GM23338 (cell line): ENCODE data around the gene PARVG. TPM values are rescaled to one million over a fixed set of nuclear protein-coding genes. Genes with fewer than 3 reads are reported as not detected.

Experiments used
- ATAC-seq: fragments of 200-7000 bp; cut with Tn5 transposase; 3 replicates; pipeline ENCODE4 v1.9.1; 2020
- DNase-seq: peaks from one replicate; pipeline ENCODE4 v3.0.0-alpha.2; 2015; ENCODE audit warnings: low spot score
- H2AFZ ChIP-seq: fragments of 200-600 bp; sonication (generic); 2 replicates; pipeline ENCODE4 v1.8.0; 2016; ENCODE audit warnings: antibody characterized with exemption, mild to moderate bottlenecking, moderate library complexity
- H3F3A ChIP-seq: fragments of 200-600 bp; sonication (generic); replicated peaks from 2 replicates; pipeline ENCODE4 v1.8.0; 2017; ENCODE audit warnings: antibody characterized with exemption, mixed run types, low read depth
- H3K27ac ChIP-seq: fragments of 200-600 bp; sonication (generic); 2 replicates; pipeline ENCODE4 v1.6.1; 2016; ENCODE audit warnings: low read depth
- H3K27me3 ChIP-seq: fragments of 200-600 bp; sonication (generic); 2 replicates; pipeline ENCODE4 v1.8.0; 2016; ENCODE audit warnings: mild to moderate bottlenecking, mixed run types, moderate library complexity; ENCODE audit not compliant: insufficient read depth
- H3K36me3 ChIP-seq: fragments of 200-600 bp; sonication (generic); 2 replicates; pipeline ENCODE4 v1.8.0; 2016; ENCODE audit warnings: mild to moderate bottlenecking; ENCODE audit not compliant: insufficient read depth
- H3K4me1 ChIP-seq: fragments of 200-600 bp; sonication (generic); 2 replicates; pipeline ENCODE4 v1.8.0; 2016; ENCODE audit warnings: mild to moderate bottlenecking, moderate library complexity; ENCODE audit not compliant: insufficient read depth
- H3K4me2 ChIP-seq: fragments of 200-600 bp; sonication (generic); 2 replicates; pipeline ENCODE4 v1.7.1; 2017; ENCODE audit warnings: mixed run types
- H3K4me3 ChIP-seq: fragments of 200-600 bp; sonication (generic); 2 replicates; pipeline ENCODE4 v1.6.1; 2016; ENCODE audit warnings: mixed run types
- H3K79me2 ChIP-seq: fragments of 200-600 bp; sonication (generic); replicated peaks from 2 replicates; pipeline ENCODE4 v1.8.0; 2017; ENCODE audit warnings: mild to moderate bottlenecking; ENCODE audit not compliant: insufficient read depth
- H3K9me2 ChIP-seq: fragments of 200-600 bp; sonication (generic); 2 replicates; pipeline ENCODE4 v1.8.0; 2017; ENCODE audit not compliant: insufficient read depth
- H4K20me1 ChIP-seq: fragments of 200-600 bp; sonication (generic); replicated peaks from 2 replicates; pipeline ENCODE4 v1.8.0; 2017; ENCODE audit warnings: mild to moderate bottlenecking; ENCODE audit not compliant: insufficient read depth
- H3K27ac Mint-ChIP-seq: 2 replicates; pipeline ENCODE4 v1.8.0; 2020; ENCODE audit warnings: inconsistent platforms, mild to moderate bottlenecking, moderate library complexity, mixed read lengths
- H3K27me3 Mint-ChIP-seq: 3 replicates; pipeline ENCODE4 v1.8.0; 2022; ENCODE audit warnings: low read depth, mild to moderate bottlenecking, moderate library complexity, mixed read lengths, inconsistent platforms; ENCODE audit not compliant: insufficient read depth, poor library complexity
- H3K36me3 Mint-ChIP-seq: 3 replicates; pipeline ENCODE4 v1.8.0; 2021; ENCODE audit warnings: low read depth, mild to moderate bottlenecking, inconsistent platforms, moderate library complexity, mixed read lengths
- H3K4me1 Mint-ChIP-seq: 3 replicates; pipeline ENCODE4 v1.8.0; 2020; ENCODE audit warnings: mild to moderate bottlenecking, inconsistent platforms, mixed read lengths
- H3K4me3 Mint-ChIP-seq: 3 replicates; pipeline ENCODE4 v1.8.0; 2021; ENCODE audit warnings: moderate library complexity, mild to moderate bottlenecking, inconsistent platforms, mixed read lengths
- H3K9me3 Mint-ChIP-seq: 3 replicates; pipeline ENCODE4 v1.8.0; 2020; ENCODE audit warnings: moderate library complexity, mild to moderate bottlenecking, inconsistent platforms, mixed read lengths
- CREB1 ChIP-seq: fragments of 250-450 bp; sonication (Bioruptor Pico); IDR thresholded peaks from 2 replicates; pipeline ENCODE4 v1.5.0; 2020; ENCODE audit warnings: low read depth, mild to moderate bottlenecking, moderate library complexity
- CTCF ChIP-seq, 2 experiments: fragments of 200-600 bp in 1 of 2; sonication (generic) in 1 of 2; conservative IDR thresholded peaks; 2 replicates each; pipeline versions ENCODE4 v1.5.1 to v1.6.1; 2016 to 2017; ENCODE audit warnings: antibody characterized with exemption in 2 of 2, low read depth in 2 of 2, mild to moderate bottlenecking in 2 of 2, moderate library complexity in 1 of 2
- ETS1 ChIP-seq: IDR thresholded peaks from 2 replicates; pipeline ENCODE4 v1.6.1; 2016; ENCODE audit warnings: antibody characterized with exemption
- EZH2 ChIP-seq: fragments of 200-600 bp; sonication (generic); IDR thresholded peaks from one replicate; pipeline ENCODE4 v1.8.0; 2017; ENCODE audit warnings: antibody characterized with exemption, mild to moderate bottlenecking, low read depth; ENCODE audit not compliant: unreplicated experiment
- EZH2phosphoT487 ChIP-seq: fragments of 200-600 bp; sonication (generic); IDR thresholded peaks from one replicate; pipeline ENCODE4 v1.8.1; 2018; ENCODE audit warnings: antibody characterized with exemption; ENCODE audit not compliant: unreplicated experiment
- JUNB ChIP-seq: IDR thresholded peaks from one replicate; pipeline ENCODE4 v1.6.1; 2016; ENCODE audit warnings: antibody characterized with exemption; ENCODE audit not compliant: unreplicated experiment
- NANOG ChIP-seq: IDR thresholded peaks from 2 replicates; pipeline ENCODE4 v1.6.1; 2016; ENCODE audit warnings: antibody characterized with exemption, borderline replicate concordance
- POLR2AphosphoS5 ChIP-seq: IDR thresholded peaks from 2 replicates; pipeline ENCODE4 v1.6.1; 2016; ENCODE audit warnings: antibody characterized with exemption, low read depth
- STAT1 ChIP-seq: IDR thresholded peaks from one replicate; pipeline ENCODE4 v1.6.1; 2016; ENCODE audit warnings: antibody characterized with exemption; ENCODE audit not compliant: unreplicated experiment
- ZNF114 ChIP-seq: fragments of 250-450 bp; sonication (Bioruptor Pico); IDR thresholded peaks from 2 replicates; pipeline ENCODE4 v1.5.0; 2020; ENCODE audit warnings: mild to moderate bottlenecking, moderate library complexity
- ZNF331 ChIP-seq: fragments of 250-450 bp; sonication (Bioruptor Pico); IDR thresholded peaks from 2 replicates; pipeline ENCODE4 v1.5.0; 2020; ENCODE audit warnings: low read depth, mild to moderate bottlenecking, moderate library complexity
- polyA plus RNA-seq: library from polyadenylated mRNA; unstranded; fragments of >200 nt; fragmentation: Nextera tagmentation; extraction: Ambion mirVana; gene quantifications from 2 replicates; pipeline ENCODE4 v1.2.1, GENCODE V29; 2016
- total RNA-seq: library from RNA; depleted of rRNA; stranded (reverse); fragments of >200 nt; shearing (Covaris generic); gene quantifications from 2 replicates; pipeline ENCODE4 v1.2.3, GENCODE V29; 2014
- TF ChIP-seq, protein P1 (sequence below): IDR thresholded peaks from one replicate; pipeline ENCODE4 v1.6.1; 2018; ENCODE audit warnings: antibody characterized with exemption; ENCODE audit not compliant: unreplicated experiment

PARVG gene
- total and polyA plus RNA-seq, 2 experiments from 2014 or later = 0.14 to 0.31 TPM

DNA sequence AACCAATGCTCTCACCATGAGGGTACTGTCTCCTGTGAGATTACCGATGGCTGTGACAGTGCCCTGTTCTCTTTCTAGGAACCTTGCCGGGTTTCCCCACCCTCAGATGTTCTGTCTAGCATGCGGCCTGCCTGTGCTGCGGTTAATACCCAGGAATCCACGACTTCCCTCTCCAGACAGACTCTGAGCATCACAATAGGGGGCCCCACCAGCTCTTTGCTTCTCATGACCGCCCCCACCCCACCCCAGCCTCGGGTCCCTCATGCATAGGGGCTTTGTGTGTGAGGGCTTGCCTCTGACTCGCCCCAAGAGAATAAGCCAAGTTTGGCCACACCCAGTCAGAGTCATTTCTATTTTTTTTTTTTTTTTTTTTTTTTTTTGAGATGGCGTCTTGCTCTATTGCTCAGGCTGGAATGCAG, 10.3 kb downstream of the PARVG start:
- TF ChIP-seq EZH2 (no peak), ETS1 (no peak), CTCF (conservative IDR thresholded peaks at IDR 0.05; ENCODE audit: low read depth in 2 of 2) (no peak), STAT1 (no peak), CREB1 (no peak)

DNA sequence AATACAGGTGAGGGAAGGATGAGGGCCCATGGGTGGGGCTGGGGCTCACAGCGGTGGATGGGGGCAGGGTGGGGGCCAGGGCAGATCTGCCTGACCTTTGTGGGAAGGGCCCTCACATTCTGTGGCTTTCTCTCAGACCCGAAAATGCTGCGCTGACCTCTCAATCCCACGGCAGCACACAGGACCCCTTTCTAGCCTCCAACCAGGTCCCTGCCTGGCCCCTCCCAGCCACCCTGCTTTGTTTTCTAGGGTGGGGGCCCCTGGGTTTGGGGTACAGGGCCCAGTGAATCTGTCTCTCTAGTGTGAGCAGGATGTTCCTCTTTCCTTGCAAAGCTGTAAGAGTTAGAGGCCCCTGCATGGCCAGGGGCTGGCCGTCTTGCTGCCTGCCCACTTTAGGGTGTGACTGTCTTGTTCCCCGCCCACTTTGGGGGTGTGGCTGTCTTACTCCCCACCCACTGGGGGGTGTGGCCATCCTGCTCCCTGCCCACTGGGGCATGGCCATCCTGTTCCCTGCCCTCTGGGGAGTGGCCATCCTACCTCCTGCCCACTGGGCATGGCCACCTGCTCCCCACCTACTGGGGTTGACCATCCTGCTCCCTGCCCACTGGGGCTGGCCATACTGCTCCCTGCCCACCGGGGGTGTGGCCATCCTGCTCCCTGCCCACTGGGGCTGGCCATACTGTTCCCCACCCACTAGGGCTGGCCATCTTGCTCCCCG, 11.5 kb downstream of the PARVG start:
- no peak overlapping the region for H3K27ac Mint-ChIP-seq
- no peak overlapping the region for H2AFZ ChIP-seq
- H3K36me3 ChIP-seq = no peaks in the 10 kb centered on the region
- no peak overlapping the region for H3K27ac ChIP-seq
- no peak overlapping the region for H3K4me3 Mint-ChIP-seq
- peak; percentile 67 for DNase-seq
- H3K27me3 ChIP-seq = no peaks in the 10 kb centered on the region
- no peaks in the 10 kb centered on the region for H3K4me1 ChIP-seq
- no peaks in the 10 kb centered on the region for H3F3A ChIP-seq
- peak; percentile 77 for ATAC-seq
- no peaks in the 10 kb centered on the region for H4K20me1 ChIP-seq
- no peaks in the 10 kb centered on the region for H3K79me2 ChIP-seq
- H3K4me2 ChIP-seq = no peak overlapping the region
- no peaks in the 10 kb centered on the region for H3K36me3 Mint-ChIP-seq
- H3K9me2 ChIP-seq = no peaks in the 10 kb centered on the region
- H3K4me1 Mint-ChIP-seq = peaks cover 4% of the 10 kb centered on the region; the same call in 1 of the 3 replicates
- peaks cover 4% of the 10 kb centered on the region; the same call in 1 of the 3 replicates for H3K9me3 Mint-ChIP-seq
- H3K4me3 ChIP-seq = no peak overlapping the region
- H3K27me3 Mint-ChIP-seq = peaks cover 11% of the 10 kb centered on the region
- TF ChIP-seq CREB1 = no peak
- TF ChIP-seq EZH2 = no peak
- TF ChIP-seq JUNB = no peak
- no peak for TF ChIP-seq STAT1
- TF ChIP-seq POLR2AphosphoS5 = no peak
- no peak for TF ChIP-seq ETS1
- no peak for TF ChIP-seq ZNF331 (CRISPR knock-in tag)
- TF ChIP-seq, protein P1, sequence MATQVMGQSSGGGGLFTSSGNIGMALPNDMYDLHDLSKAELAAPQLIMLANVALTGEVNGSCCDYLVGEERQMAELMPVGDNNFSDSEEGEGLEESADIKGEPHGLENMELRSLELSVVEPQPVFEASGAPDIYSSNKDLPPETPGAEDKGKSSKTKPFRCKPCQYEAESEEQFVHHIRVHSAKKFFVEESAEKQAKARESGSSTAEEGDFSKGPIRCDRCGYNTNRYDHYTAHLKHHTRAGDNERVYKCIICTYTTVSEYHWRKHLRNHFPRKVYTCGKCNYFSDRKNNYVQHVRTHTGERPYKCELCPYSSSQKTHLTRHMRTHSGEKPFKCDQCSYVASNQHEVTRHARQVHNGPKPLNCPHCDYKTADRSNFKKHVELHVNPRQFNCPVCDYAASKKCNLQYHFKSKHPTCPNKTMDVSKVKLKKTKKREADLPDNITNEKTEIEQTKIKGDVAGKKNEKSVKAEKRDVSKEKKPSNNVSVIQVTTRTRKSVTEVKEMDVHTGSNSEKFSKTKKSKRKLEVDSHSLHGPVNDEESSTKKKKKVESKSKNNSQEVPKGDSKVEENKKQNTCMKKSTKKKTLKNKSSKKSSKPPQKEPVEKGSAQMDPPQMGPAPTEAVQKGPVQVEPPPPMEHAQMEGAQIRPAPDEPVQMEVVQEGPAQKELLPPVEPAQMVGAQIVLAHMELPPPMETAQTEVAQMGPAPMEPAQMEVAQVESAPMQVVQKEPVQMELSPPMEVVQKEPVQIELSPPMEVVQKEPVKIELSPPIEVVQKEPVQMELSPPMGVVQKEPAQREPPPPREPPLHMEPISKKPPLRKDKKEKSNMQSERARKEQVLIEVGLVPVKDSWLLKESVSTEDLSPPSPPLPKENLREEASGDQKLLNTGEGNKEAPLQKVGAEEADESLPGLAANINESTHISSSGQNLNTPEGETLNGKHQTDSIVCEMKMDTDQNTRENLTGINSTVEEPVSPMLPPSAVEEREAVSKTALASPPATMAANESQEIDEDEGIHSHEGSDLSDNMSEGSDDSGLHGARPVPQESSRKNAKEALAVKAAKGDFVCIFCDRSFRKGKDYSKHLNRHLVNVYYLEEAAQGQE = no peak
- TF ChIP-seq ZNF114 (CRISPR knock-in tag) = no peak
- TF ChIP-seq CTCF (conservative IDR thresholded peaks at IDR 0.05; ENCODE audit: low read depth in 2 of 2) = no peak
- no peak for TF ChIP-seq EZH2phosphoT487
- TF ChIP-seq NANOG = no peak

More for the DNA sequence above, 10.3 kb downstream of the PARVG start:
- Histone ChIP-seq H3K27me3 (no peaks in the 10 kb centered on the region), H3K79me2 (no peaks in the 10 kb centered on the region), H3K9me2 (no peaks in the 10 kb centered on the region), H3F3A (no peaks in the 10 kb centered on the region), H3K4me2 (no peak overlapping the region), H3K27ac (no peak overlapping the region), H2AFZ (no peak overlapping the region), H4K20me1 (no peaks in the 10 kb centered on the region), H3K4me1 (no peaks in the 10 kb centered on the region), H3K4me3 (no peak overlapping the region), H3K36me3 (no peaks in the 10 kb centered on the region)
- H3K27me3 Mint-ChIP-seq = peaks cover 11% of the 10 kb centered on the region
- H3K4me1 Mint-ChIP-seq = peaks cover 2% of the 10 kb centered on the region; the same call in 1 of the 3 replicates
- no peak for ATAC-seq
- no peak for DNase-seq
- H3K9me3 Mint-ChIP-seq = peaks cover 4% of the 10 kb centered on the region; the same call in 1 of the 3 replicates
- H3K4me3 Mint-ChIP-seq = no peak overlapping the region
- H3K27ac Mint-ChIP-seq = no peak overlapping the region
- H3K36me3 Mint-ChIP-seq = no peaks in the 10 kb centered on the region
